Common myeloid progenitor, CD34-positive (primary cell): ENCODE data around the gene SESTD1.

Experiments
- CTCF ChIA-PET: fragments of 350-600 bp; sonication (Branson Sonifier 250); formaldehyde crosslinking; loops from one replicate; lab custom pipeline; 2021; ENCODE audit warnings: antibody characterized with exemption; lab: Charles Lee
- POLR2A ChIA-PET: fragments of 350-600 bp; sonication (Branson Sonifier 250); formaldehyde crosslinking; loops from one replicate; lab custom pipeline; 2021; ENCODE audit warnings: antibody characterized with exemption; lab: Charles Lee
- DNase-seq, 3 donors: peaks; one replicate each; pipeline versions ENCODE4 v3.0.0 to v3.0.0-alpha.2; 2013
- H3K27ac ChIP-seq, 2 experiments: 1 replicate in 1 of 2; 2 replicates in 1 of 2; pipeline ENCODE4 v1.7.0; 2013; ENCODE audit warnings: inconsistent platforms in 2 of 2, low read length in 2 of 2, mild to moderate bottlenecking in 2 of 2, low read depth in 1 of 2, moderate library complexity in 1 of 2; ENCODE audit not compliant: severe bottlenecking in 2 of 2, insufficient read depth in 1 of 2, poor library complexity in 1 of 2
- H3K27me3 ChIP-seq, 5 experiments: replicated peaks in 2 of 5; 1 replicate in 3 of 5; 2 replicates in 2 of 5; pipeline versions ENCODE4 v1.6.1 to v1.7.0; 2013; ENCODE audit warnings: low read length in 4 of 5, mild to moderate bottlenecking in 2 of 5, moderate library complexity in 2 of 5, inconsistent platforms in 1 of 5; ENCODE audit not compliant: insufficient read depth in 5 of 5, control insufficient read depth in 4 of 5
- H3K36me3 ChIP-seq, 4 experiments: 1 replicate in 2 of 4; 2 replicates in 2 of 4; pipeline versions ENCODE4 v1.6.1 to v1.7.0; 2013; ENCODE audit warnings: low read length in 3 of 4, control low read depth in 1 of 4, mild to moderate bottlenecking in 1 of 4; ENCODE audit not compliant: control insufficient read depth in 4 of 4, insufficient read depth in 4 of 4
- H3K4me1 ChIP-seq, 4 experiments: 1 replicate in 3 of 4; 2 replicates in 1 of 4; pipeline versions ENCODE4 v1.6.1 to v1.7.1; 2013; ENCODE audit warnings: low read length in 3 of 4, mild to moderate bottlenecking in 3 of 4, control low read depth in 1 of 4, inconsistent platforms in 1 of 4, moderate library complexity in 1 of 4; ENCODE audit not compliant: control insufficient read depth in 4 of 4, insufficient read depth in 4 of 4; ENCODE audit errors: control extremely low read depth in 1 of 4
- H3K4me3 ChIP-seq, 7 experiments: 1 replicate in 4 of 7; 2 replicates in 3 of 7; pipeline versions ENCODE4 v1.5.1 to v1.7.0; 2013; ENCODE audit warnings: mild to moderate bottlenecking in 7 of 7, low read length in 6 of 7, moderate library complexity in 6 of 7, inconsistent platforms in 2 of 7, low read depth in 2 of 7, control low read depth in 1 of 7; ENCODE audit not compliant: insufficient read depth in 4 of 7, control insufficient read depth in 1 of 7; ENCODE audit errors: extremely low read depth in 1 of 7
- H3K9me3 ChIP-seq, 5 experiments: 1 replicate in 4 of 5; 2 replicates in 1 of 5; pipeline versions ENCODE4 v1.6.1 to v1.7.1; 2013; ENCODE audit warnings: low read length in 4 of 5, mild to moderate bottlenecking in 2 of 5, inconsistent platforms in 1 of 5, low read depth in 1 of 5, moderate library complexity in 1 of 5; ENCODE audit not compliant: control insufficient read depth in 4 of 5, insufficient read depth in 2 of 5; ENCODE audit errors: control extremely low read depth in 1 of 5
- WGBS: methylation state at CpG from one replicate; pipeline ENCODE4 v1.1.5; 2013; ENCODE audit not compliant: insufficient coverage; 5-methylcytosine and 5-hydroxymethylcytosine counted together

The SESTD1 gene

DNA sequence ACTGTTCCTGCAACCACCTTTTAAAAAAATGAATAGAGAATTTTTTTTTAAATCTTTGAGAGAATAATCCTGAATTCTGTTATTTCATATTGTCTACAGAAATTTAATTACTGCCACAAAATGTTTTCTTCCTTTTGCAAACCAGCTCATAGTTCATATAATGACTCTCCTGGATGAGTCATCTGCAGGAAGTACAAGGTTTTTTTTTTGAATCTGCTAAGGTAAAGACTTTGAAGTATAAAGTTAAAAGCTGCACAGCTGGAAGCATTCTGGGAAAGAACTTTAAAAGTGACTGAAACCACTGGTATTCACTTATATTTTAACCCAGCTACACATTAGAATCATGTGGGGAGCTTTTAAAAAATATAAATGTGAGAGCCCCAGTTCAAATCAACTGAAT, 25.4 kb downstream of the SESTD1 start:
- peaks cover 0 to 4% (median 0%) of the 10 kb centered on the region in 5 experiments for H3K9me3 ChIP-seq
- POLR2A ChIA-PET: interaction anchor here (0.6 kb wide), 1 partner anchor 110 kb away, joined by 4 read pairs; no protein-coding TSS in a partner anchor
- DNase-seq: peak; percentile 20 to 67 (median 44)
- no peaks in the 10 kb centered on the region for H3K36me3 ChIP-seq
- no peak overlapping the region for H3K4me3 ChIP-seq
- CTCF ChIA-PET: interaction anchor here (1.1 kb wide), 1 partner anchor 11 kb away, joined by 3 read pairs; no protein-coding TSS in a partner anchor
- H3K27ac ChIP-seq: no peak overlapping the region
- no peaks in the 10 kb centered on the region for H3K27me3 ChIP-seq
- H3K4me1 ChIP-seq: peaks cover 0 to 17% (median 2%) of the 10 kb centered on the region in 4 experiments

DNA sequence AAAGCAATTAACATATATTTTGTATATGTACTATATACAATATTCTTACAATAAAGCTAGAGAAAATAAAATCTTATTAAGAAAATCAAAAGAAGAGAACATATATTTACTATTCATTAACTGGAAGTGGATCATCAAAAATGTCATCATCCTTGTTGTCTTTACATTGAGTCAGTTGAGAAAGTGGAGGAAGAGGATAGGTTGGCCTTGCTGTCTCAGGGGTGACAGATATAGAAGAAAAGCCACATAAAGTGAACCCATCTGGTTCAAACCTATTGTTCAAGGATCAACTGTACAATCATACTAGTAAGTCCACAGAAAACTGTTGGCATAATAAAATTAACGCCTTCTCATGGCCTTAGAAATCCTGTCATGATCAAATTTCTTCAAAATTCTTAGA, 26.6 kb downstream of the SESTD1 start:
- no peaks in the 10 kb centered on the region for H3K36me3 ChIP-seq

DNA sequence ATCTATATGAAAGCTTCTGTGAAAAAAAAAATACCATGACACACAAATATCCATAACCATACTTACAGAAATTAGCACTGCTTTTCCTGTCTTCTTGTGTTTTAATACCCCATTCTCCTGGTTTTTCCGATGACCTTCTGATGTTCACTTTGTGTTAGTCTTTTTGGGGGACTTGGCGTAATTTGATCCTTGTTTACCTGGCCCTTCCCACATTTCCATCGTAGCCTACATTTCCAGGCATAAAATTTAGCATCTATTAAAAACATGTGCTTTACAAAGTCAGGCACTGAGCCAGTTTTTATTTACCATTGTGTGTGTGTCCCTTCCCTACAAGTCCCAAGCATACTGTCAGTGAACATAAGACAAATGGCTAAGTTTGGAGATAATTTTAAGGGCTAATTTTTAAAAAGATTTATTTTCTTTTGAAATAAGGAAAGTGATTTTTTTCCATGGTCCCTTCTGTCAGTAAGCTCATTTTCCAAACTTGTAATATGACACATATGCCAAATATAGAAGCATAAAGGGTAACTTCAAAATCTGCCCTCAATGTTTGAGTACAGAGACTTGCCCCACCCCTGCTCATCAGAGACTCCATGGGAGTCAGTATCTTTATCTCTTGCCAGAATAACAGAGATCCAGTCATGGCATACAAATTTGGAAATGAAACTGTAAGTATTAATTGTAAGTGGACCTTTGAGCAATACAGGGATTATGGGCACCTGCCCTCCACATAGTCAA, 27.3 kb downstream of the SESTD1 start:
- no peak for DNase-seq
- Histone ChIP-seq H3K27ac (no peak overlapping the region), H3K4me1 (peaks cover 0 to 17% (median 2%) of the 10 kb centered on the region in 4 experiments), H3K4me3 (no peak overlapping the region), H3K36me3 (no peaks in the 10 kb centered on the region), H3K27me3 (no peaks in the 10 kb centered on the region), H3K9me3 (peaks cover 0 to 1% (median 0%) of the 10 kb centered on the region in 5 experiments)
- 100% methylated on average over 2 of the region's 3 CpGs for WGBS
- CTCF ChIA-PET: no interaction called here
- POLR2A ChIA-PET: no interaction called here

More for the DNA sequence above, 26.6 kb downstream of the SESTD1 start:
- H3K27ac ChIP-seq: no peak overlapping the region
- H3K4me1 ChIP-seq: peaks cover 0 to 17% (median 2%) of the 10 kb centered on the region in 4 experiments
- no peak for DNase-seq
- ChIA-PET POLR2A (no interaction called here), CTCF (no interaction called here)
- no peak overlapping the region for H3K4me3 ChIP-seq
- H3K27me3 ChIP-seq: no peaks in the 10 kb centered on the region
- WGBS: no CpG with 5 or more reads among the region's 1 CpG
- H3K9me3 ChIP-seq: peaks cover 0 to 3% (median 0%) of the 10 kb centered on the region in 5 experiments

DNA sequence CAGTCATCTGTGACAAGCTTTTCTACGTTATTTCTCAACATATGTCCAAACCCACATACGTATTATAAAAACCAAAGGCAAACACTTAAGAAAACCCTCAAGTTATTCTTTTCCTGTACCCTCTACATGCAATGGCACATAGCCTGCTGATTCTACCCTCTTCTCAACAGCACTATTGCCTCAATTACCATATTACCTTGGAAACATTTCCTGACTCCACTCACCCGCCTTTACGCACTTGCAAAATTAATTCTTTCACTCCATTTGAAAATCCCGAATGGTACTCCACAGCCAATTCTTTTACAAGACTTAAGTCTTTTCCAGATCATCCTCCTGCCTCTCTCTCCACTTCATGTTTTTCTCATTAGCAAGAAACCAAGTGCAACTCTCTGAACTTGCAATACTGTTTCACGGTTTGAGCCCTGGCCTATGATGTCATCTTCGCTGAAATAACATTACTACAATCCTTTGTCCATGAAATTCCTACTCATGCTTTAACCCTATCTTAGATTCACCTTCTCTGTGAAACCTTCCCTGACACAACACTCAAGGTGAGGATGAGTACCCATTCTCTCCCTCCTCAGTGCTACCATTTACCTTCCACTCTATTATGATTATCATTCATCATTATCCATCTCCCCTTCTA, 29.0 kb downstream of the SESTD1 start:
- H3K36me3 ChIP-seq: no peaks in the 10 kb centered on the region
- peaks cover 0 to 15% (median 2%) of the 10 kb centered on the region in 4 experiments for H3K4me1 ChIP-seq
- no peaks in the 10 kb centered on the region for H3K27me3 ChIP-seq
- ChIA-PET POLR2A (no interaction called here), CTCF (no interaction called here)
- H3K4me3 ChIP-seq: peak overlapping the region in 1 of 7 experiments; percentile 23
- peaks cover 0 to 1% (median 0%) of the 10 kb centered on the region in 5 experiments for H3K9me3 ChIP-seq
- WGBS: 91% methylated on average over 7 of the region's 7 CpGs
- no peak for DNase-seq
- H3K27ac ChIP-seq: no peak overlapping the region

DNA sequence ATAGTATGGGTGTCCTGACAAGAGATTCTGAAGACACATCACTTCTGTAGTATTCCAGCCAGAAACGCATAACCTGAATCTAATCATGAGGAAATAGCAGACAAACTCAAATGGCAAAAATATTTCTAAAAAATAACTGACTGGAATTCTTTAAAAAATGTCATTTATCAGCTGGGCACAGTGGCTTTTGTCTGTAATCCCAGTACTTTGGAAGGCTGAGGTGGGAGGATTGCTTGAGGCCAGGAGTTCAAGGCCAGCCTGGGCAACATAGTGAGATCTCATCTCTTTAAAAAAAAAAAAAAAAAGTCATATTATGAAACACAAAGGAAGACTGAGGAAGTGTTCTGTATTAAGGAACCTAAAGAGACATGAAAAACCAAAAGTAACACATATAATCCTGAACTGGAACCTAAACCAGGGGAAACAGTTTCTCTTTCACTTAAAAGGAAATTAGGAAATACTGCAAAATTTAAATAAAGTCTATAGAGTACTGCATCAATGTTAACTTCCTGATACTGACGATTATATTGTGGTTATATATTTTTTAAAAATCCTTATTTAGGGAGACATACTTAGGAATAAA, 29.9 kb downstream of the SESTD1 start:
- peak in 2 of 3 donors; percentile 50 to 56 for DNase-seq
- no peaks in the 10 kb centered on the region for H3K27me3 ChIP-seq
- CTCF ChIA-PET: no interaction called here
- H3K4me1 ChIP-seq: peaks cover 0 to 14% (median 4%) of the 10 kb centered on the region in 4 experiments
- H3K36me3 ChIP-seq: no peaks in the 10 kb centered on the region
- no CpG with 5 or more reads among the region's 2 CpGs for WGBS
- peak overlapping the region in 3 of 7 experiments; percentile 7 to 30 (median 23) for H3K4me3 ChIP-seq
- H3K9me3 ChIP-seq: peaks cover 0 to 1% (median 0%) of the 10 kb centered on the region in 5 experiments
- no peak overlapping the region for H3K27ac ChIP-seq
- POLR2A ChIA-PET: no interaction called here

DNA sequence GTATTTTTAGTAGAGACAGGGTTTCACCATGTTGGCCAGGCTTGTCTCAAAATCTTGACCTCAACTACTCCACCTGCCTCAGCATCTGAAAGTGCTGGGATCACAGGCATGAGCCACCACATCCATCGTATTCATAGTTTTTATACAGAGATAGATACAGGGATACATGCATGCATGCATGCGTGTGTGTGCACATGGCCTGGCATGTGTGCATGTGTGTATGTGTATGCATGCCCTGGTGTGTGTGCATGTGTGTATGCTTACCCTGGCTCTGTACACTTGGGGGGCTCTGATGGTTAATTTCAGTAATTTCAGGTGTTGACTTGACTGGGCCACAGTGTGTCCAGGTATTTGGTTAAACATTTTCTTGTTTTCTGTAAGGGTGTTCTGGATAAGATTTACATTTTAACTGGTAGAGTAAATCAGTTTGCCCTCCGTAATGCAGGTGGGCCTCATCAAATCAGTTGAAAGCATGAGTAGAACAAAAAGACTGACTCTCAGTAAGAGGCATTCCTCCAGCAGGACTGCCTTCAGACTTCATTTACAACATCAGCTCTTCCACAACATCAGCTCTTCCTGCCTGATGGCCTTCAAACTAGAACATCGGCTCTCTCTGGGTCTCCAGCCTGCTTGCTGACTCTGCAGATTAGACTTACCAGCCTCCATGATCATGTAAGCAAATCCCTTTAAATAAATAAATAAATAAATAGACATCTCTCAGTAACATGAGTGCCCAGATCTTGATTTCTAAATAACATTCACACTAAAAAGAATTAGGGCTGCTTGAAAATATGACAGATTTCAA, 30.8 kb downstream of the SESTD1 start:
- 100% methylated on average over 2 of the region's 4 CpGs for WGBS
- Histone ChIP-seq H3K4me3 (no peak overlapping the region), H3K9me3 (peaks cover 0 to 1% (median 0%) of the 10 kb centered on the region in 5 experiments), H3K4me1 (peaks cover 0 to 6% (median 2%) of the 10 kb centered on the region in 4 experiments), H3K27ac (no peak overlapping the region), H3K36me3 (peaks cover 0 to 2% (median 0%) of the 10 kb centered on the region in 4 experiments), H3K27me3 (no peaks in the 10 kb centered on the region)
- no peak for DNase-seq
- ChIA-PET POLR2A (no interaction called here), CTCF (no interaction called here)
